ENCODE results near the gene PPOX.
A peak's percentile ranks its signal among the peaks of the same experiment; 100 is the strongest.

The PPOX gene

DNA sequence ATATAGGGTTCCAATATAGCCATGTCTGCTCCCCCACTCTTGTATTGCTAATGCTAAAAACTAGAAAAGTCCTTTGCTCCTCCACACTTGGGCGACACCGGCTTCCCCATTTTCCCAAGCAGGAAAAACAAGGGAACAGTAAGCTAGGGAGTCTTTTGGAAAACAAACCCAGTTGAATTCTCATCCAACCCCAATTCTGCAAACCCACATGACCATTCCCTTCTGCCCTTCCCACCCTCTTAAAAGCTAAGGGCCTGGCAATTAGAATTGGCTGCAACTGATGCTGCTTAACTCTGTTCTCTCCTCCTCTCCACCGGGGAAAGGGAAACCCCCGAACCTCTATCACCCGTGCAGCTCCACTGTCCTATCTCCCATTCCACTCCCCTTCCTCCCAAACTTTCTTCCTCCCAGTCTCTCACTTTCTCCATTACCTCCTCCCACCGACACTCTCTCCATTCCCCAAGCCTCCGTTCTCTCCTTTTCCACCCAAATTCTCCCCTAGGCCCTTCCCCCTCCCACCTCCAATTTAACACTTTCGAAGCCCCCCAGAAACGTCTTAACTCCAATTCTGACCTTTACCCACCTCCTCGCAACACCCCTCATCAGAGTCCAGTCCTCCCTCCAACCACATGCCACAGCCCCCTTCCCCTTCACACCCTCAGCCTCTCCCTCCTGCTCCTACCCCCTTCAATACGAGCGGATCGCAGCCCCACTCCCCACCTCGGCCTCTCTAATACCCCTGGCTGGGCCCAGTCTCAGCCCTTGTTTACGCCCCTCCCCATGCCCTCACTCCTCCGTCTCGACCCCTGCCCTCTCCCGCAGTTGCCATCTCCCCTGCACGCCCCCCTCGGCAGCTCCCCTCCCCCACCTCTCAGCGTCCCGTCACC lies 34.5 kb upstream of the PPOX start:
- Histone ChIP-seq H3K4me3 (ENCODE audit: low read length) (peak overlapping the region; percentile 92), H3K9me3 (ENCODE audit: insufficient read depth, low read depth, low read length) (no peaks in the 10 kb centered on the region), H3K36me3 (ENCODE audit: insufficient read depth, low read depth, low read length) (peaks cover 37% of the 10 kb centered on the region), H3K27ac (ENCODE audit: low read length) (peak overlapping the region; percentile 94), H3K4me1 (ENCODE audit: insufficient read depth, low read length) (peaks cover 13% of the 10 kb centered on the region; the same call in 1 of the 2 replicates), H3K9ac (ENCODE audit: low read depth, low read length) (peak overlapping the region; percentile 94), H3K27me3 (ENCODE audit: insufficient read depth, low read length) (no peaks in the 10 kb centered on the region)

DNA sequence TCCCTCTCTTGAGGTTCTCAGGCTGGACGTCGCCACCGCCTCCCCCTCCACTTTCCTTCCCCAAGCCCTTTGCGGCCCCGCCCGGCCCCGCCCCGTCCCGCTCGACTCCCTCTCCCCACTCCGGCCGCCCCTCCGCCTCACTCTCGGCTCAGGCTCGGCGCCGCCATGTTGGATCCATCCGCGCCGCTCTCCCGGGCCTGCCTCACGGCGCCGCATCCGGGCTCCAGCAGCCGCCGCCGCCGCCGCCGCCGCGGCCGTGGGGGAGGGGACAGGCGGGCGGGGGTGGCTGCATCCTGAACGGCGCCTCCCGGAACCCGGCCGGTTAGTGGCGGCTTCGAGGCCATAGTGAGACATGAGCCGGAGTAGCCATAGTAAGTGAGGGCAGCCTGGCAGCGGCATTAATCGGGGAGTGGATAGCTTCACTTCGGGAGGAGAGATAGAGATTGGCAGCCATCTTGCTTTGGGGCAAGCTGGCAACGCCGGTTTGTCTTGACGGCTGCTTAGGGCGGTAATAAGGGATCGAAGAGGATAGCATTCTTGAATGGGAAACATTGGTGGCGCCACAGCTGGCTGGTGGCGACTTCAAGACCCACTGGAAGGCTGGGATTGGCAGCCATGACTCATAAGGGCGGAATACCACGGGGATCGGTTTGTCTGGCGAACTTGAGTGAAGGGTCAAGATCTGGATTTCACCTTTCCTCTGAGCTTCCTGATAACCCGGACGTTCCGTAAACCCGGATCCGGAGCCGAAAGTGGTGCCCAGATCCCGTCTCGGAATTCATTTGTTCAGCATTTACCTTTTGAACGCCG lies 33.6 kb upstream of the PPOX start, which contains the start of gene DEDD:
Gene DEDD, minus strand, starts transcription at position 258 of the 810 bp plus-strand sequence. CDS start 8,205 bp downstream, outside the sequence.
- H3K4me1 ChIP-seq (ENCODE audit: insufficient read depth, low read length): peaks cover 13% of the 10 kb centered on the region; the same call in 1 of the 2 replicates
- peak within 1 kb of the TSS; percentile 94 for H3K9ac ChIP-seq (ENCODE audit: low read depth, low read length)
- H3K36me3 ChIP-seq (ENCODE audit: insufficient read depth, low read depth, low read length): peaks cover 34% of the 10 kb centered on the region
- H3K27me3 ChIP-seq (ENCODE audit: insufficient read depth, low read length): no peaks in the 10 kb centered on the region
- H3K9me3 ChIP-seq (ENCODE audit: insufficient read depth, low read depth, low read length): no peaks in the 10 kb centered on the region
- H3K27ac ChIP-seq (ENCODE audit: low read length): peak within 1 kb of the TSS; percentile 94
- H3K4me3 ChIP-seq (ENCODE audit: low read length): peak within 1 kb of the TSS; percentile 92

DNA sequence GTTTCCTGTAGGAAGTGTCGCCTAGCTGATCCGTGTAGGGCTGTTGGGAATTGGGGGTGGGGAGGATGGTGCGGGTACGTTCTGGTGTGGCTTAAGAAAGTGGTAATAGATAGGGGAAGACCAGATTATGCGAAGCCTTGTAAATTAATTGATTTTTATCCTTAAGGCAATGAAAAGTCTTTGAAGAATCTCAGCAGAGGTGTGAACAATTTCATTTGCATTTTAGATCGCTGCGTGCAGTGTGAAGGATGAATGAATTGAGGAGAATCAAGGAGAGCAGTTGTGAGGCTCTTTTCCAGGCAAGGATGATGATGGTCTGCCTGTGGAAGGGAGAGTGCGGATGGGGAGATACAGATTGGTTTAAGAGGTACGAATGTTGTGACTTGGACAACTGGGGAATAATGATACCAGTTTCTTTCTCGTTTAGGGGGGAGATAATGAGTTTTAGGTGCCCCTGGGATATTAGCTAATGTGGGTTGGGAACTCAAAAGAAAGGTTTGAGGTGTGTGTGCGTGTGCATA lies 32.9 kb upstream of the PPOX start:
- H3K27me3 ChIP-seq (ENCODE audit: insufficient read depth, low read length): no peaks in the 10 kb centered on the region
- H3K4me1 ChIP-seq (ENCODE audit: insufficient read depth, low read length): peaks cover 13% of the 10 kb centered on the region; the same call in 1 of the 2 replicates
- H3K4me3 ChIP-seq (ENCODE audit: low read length): peak overlapping the region; percentile 92
- peak overlapping the region; percentile 62 for H3K27ac ChIP-seq (ENCODE audit: low read length)
- peak overlapping the region; percentile 94 for H3K9ac ChIP-seq (ENCODE audit: low read depth, low read length)
- no peaks in the 10 kb centered on the region for H3K9me3 ChIP-seq (ENCODE audit: insufficient read depth, low read depth, low read length)
- peaks cover 27% of the 10 kb centered on the region for H3K36me3 ChIP-seq (ENCODE audit: insufficient read depth, low read depth, low read length)

DNA sequence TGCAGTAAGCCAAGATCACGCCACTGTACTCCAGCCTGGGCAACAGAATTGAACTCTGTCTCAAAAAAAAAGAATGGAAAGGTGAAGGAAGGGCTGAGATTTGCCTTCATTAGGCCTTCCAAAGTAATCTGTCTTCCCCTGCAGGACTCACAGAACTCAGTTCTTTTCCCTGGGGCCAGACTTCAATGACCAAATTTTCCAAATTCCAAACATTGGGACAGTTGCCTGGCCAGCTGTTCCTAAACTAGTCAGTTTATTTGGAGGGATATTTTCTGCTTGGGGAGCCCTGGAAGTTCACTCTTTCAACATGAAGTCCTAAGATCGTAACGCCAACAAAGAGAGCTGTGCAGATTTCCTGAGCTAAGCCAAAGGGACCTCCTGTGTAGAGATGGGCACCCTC lies 28.3 kb upstream of the PPOX start:
- Histone ChIP-seq H3K27me3 (ENCODE audit: insufficient read depth, low read length) (no peaks in the 10 kb centered on the region), H3K9me3 (ENCODE audit: insufficient read depth, low read depth, low read length) (no peaks in the 10 kb centered on the region), H3K4me3 (ENCODE audit: low read length) (no peak overlapping the region), H3K36me3 (ENCODE audit: insufficient read depth, low read depth, low read length) (peaks cover 5% of the 10 kb centered on the region; the same call in 1 of the 2 replicates), H3K9ac (ENCODE audit: low read depth, low read length) (no peak overlapping the region), H3K4me1 (ENCODE audit: insufficient read depth, low read length) (no peaks in the 10 kb centered on the region), H3K27ac (ENCODE audit: low read length) (no peak overlapping the region)

DNA sequence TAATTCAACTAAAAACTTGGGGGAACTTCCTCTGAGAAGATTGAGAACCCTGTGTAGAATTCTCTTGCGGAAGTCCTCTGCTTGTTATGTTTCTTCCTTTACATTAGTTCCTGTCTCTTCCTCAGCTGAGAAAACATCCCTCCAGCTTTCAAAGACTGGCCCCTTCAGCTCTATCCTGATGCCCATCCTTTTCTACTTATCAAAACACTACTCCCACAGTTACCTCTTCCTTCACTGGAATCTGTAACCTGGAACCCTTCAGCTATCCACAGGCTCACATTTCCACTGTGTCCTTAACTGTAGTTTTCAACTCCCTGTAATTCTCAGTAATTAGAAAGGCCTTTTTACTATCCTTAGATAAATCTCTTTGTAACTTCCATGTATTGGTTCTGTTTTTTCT lies 27.8 kb upstream of the PPOX start:
- no peak overlapping the region for H3K4me3 ChIP-seq (ENCODE audit: low read length)

DNA sequence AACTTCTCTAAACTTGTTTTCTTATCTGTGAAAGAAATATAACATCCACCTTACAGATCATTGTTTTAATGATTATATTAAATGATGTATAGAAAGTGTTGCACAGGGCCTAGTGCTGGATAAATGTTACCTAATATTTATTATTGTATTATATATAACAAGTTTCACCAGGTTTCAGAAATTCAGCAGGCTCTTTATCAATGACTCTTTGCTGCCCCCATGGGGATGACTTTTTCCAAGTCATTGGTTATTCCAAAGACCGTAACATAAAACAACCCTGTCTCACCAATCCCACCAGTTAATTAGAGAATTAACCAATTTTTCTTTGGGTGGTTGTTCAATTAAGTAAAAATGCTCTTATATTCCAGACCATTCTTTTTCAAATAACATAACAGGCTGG lies 26.5 kb upstream of the PPOX start:
- H3K9ac ChIP-seq (ENCODE audit: low read depth, low read length): no peak overlapping the region
- H3K27me3 ChIP-seq (ENCODE audit: insufficient read depth, low read length): no peaks in the 10 kb centered on the region
- peaks cover 5% of the 10 kb centered on the region; the same call in 1 of the 2 replicates for H3K36me3 ChIP-seq (ENCODE audit: insufficient read depth, low read depth, low read length)
- no peaks in the 10 kb centered on the region for H3K4me1 ChIP-seq (ENCODE audit: insufficient read depth, low read length)
- no peaks in the 10 kb centered on the region for H3K9me3 ChIP-seq (ENCODE audit: insufficient read depth, low read depth, low read length)
- no peak overlapping the region for H3K4me3 ChIP-seq (ENCODE audit: low read length)
- no peak overlapping the region for H3K27ac ChIP-seq (ENCODE audit: low read length)

More for the DNA sequence above, 27.8 kb upstream of the PPOX start:
- Histone ChIP-seq H3K9me3 (ENCODE audit: insufficient read depth, low read depth, low read length) (no peaks in the 10 kb centered on the region), H3K36me3 (ENCODE audit: insufficient read depth, low read depth, low read length) (peaks cover 5% of the 10 kb centered on the region; the same call in 1 of the 2 replicates), H3K27me3 (ENCODE audit: insufficient read depth, low read length) (no peaks in the 10 kb centered on the region), H3K9ac (ENCODE audit: low read depth, low read length) (no peak overlapping the region), H3K4me1 (ENCODE audit: insufficient read depth, low read length) (no peaks in the 10 kb centered on the region), H3K27ac (ENCODE audit: low read length) (no peak overlapping the region)

DNA sequence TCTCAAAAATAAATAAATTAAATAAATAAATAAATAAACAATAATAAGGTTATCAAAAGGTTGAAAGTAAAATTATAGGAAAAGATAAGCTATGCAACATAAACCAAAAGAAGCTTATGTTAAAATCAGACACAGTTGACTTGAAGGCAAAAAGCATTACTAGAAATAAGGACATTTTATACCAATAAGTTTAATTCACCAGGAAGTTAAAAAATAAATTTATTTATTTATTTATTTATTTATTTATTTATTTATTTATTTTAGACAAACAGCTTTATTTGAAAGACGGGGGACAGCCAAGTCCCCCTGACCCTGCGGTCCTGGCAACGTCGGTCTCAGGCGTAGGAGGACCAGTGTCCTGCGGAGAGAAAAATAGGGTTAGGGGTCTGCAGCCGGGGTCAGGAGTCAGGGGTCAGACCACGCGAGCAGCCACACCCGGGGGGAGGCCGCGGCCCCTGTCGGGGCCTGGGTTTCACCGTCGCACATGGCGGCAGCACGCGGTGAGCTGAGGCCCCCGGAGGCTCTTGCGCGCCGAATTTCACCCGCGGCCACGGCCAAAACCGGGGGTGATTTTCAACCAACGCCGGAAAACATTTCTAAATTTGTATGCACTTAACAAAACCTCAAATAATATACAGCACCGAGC lies 25.3 kb upstream of the PPOX start:
- Histone ChIP-seq H3K4me1 (ENCODE audit: insufficient read depth, low read length) (no peaks in the 10 kb centered on the region), H3K4me3 (ENCODE audit: low read length) (no peak overlapping the region), H3K27me3 (ENCODE audit: insufficient read depth, low read length) (no peaks in the 10 kb centered on the region)

DNA sequence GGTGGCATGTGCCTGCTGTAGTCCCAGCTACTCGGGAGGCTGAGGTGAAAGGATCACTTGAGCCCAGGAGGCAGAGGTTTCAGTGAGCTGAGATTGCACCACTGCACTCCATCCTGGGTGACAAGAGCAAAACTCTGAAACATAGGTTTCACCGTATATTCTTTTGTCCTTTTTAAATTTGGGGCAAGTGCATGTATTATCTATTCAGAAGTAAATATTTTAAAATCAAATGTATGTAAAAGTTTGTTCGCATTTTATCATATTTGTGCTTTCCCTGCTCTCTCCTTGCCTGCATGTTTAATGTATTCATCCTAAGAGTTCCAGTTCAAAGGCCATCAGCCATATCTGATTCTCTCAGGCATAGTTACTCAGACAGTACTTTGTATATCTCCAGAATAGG lies 20.4 kb upstream of the PPOX start:
- H3K9me3 ChIP-seq (ENCODE audit: insufficient read depth, low read depth, low read length): no peaks in the 10 kb centered on the region
- no peaks in the 10 kb centered on the region for H3K4me1 ChIP-seq (ENCODE audit: insufficient read depth, low read length)
- H3K4me3 ChIP-seq (ENCODE audit: low read length): no peak overlapping the region
- H3K9ac ChIP-seq (ENCODE audit: low read depth, low read length): no peak overlapping the region
- no peak overlapping the region for H3K27ac ChIP-seq (ENCODE audit: low read length)
- H3K27me3 ChIP-seq (ENCODE audit: insufficient read depth, low read length): no peaks in the 10 kb centered on the region
- H3K36me3 ChIP-seq (ENCODE audit: insufficient read depth, low read depth, low read length): no peaks in the 10 kb centered on the region

More for the DNA sequence above, 25.3 kb upstream of the PPOX start:
- H3K9ac ChIP-seq (ENCODE audit: low read depth, low read length): no peak overlapping the region
- H3K27ac ChIP-seq (ENCODE audit: low read length): no peak overlapping the region
- no peaks in the 10 kb centered on the region for H3K9me3 ChIP-seq (ENCODE audit: insufficient read depth, low read depth, low read length)
- peaks cover 5% of the 10 kb centered on the region; the same call in 1 of the 2 replicates for H3K36me3 ChIP-seq (ENCODE audit: insufficient read depth, low read depth, low read length)

DNA sequence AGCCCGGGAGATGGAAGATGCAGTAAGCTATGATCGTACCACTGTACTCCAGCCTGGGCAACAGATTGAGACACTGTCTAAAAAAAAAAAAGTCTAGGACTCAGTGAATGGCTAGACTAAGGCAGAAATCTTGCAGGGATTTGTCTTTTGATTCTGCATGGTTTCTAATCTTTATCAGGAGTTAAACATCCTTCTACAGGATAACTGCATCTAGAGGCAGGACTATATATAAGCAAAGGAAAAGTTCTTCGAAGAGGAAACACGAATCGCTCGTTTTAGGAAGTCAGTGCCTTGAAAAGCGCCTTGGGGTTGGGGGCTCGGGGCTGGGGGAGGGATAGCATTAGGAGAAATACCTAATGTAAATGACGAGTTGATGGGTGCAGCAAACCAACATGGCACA lies 13.1 kb upstream of the PPOX start:
- no peaks in the 10 kb centered on the region for H3K9me3 ChIP-seq (ENCODE audit: insufficient read depth, low read depth, low read length)
- peak overlapping the region; percentile 99; the same call in 1 of the 2 replicates for H3K9ac ChIP-seq (ENCODE audit: low read depth, low read length)
- no peaks in the 10 kb centered on the region for H3K4me1 ChIP-seq (ENCODE audit: insufficient read depth, low read length)
- peak overlapping the region; percentile 84 for H3K27ac ChIP-seq (ENCODE audit: low read length)
- peaks cover 15% of the 10 kb centered on the region for H3K36me3 ChIP-seq (ENCODE audit: insufficient read depth, low read depth, low read length)
- H3K4me3 ChIP-seq (ENCODE audit: low read length): peak overlapping the region; percentile 87
- no peaks in the 10 kb centered on the region for H3K27me3 ChIP-seq (ENCODE audit: insufficient read depth, low read length)

DNA sequence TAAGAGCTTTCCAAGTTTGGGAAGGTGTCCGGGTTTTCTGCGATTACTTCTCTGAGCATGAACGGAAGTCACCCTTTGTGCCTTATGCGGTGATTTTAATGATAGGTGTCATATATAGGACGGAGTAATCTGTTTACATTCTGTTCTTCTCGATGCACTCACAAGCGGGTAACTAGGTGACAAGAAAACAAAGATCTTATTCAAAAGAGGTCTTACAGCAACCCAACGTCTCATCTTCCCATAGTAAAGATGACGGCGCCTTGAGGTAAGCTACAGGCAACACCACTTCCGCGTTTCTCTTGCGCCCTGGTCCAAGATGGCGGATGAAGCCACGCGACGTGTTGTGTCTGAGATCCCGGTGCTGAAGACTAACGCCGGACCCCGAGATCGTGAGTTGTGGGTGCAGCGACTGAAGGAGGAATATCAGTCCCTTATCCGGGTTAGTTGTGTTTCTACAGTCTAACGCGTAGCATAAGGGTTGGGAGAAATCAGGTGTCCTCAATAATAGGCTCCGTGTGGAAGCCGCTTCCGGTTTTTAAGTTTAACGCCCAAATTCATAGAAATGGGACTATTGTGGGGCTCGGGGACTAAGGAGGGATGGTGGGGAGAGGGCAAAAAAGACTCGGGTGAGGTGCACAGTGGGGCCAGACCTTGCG lies 12.4 kb upstream of the PPOX start, which contains the start of gene UFC1:
Gene UFC1, plus strand, starts transcription at position 297 of the 656 bp plus-strand sequence. Its CDS starts 20 bp downstream, at position 317.
- no peaks in the 10 kb centered on the region for H3K9me3 ChIP-seq (ENCODE audit: insufficient read depth, low read depth, low read length)
- peaks cover 20% of the 10 kb centered on the region for H3K36me3 ChIP-seq (ENCODE audit: insufficient read depth, low read depth, low read length)
- H3K27ac ChIP-seq (ENCODE audit: low read length): peak within 1 kb of the TSS; percentile 84
- peak within 1 kb of the TSS; percentile 87 for H3K4me3 ChIP-seq (ENCODE audit: low read length)
- no peaks in the 10 kb centered on the region for H3K27me3 ChIP-seq (ENCODE audit: insufficient read depth, low read length)
- H3K9ac ChIP-seq (ENCODE audit: low read depth, low read length): peak within 1 kb of the TSS; percentile 99
- no peaks in the 10 kb centered on the region for H3K4me1 ChIP-seq (ENCODE audit: insufficient read depth, low read length)
